Breast epithelium (tissue), 3 donors: ENCODE measurements around the gene NPY1R.

ENCODE experiments used
- POLR2A ChIP-seq: fragments of 450-650 bp; IDR thresholded peaks from one replicate; pipeline ENCODE4 v1.6.1; 2016; ENCODE audit warnings: antibody characterized with exemption, mild to moderate bottlenecking, moderate library complexity
- POLR2AphosphoS5 ChIP-seq, 3 donors: sonication (generic); formaldehyde crosslinking; IDR thresholded peaks; one replicate each; pipeline ENCODE4 v1.6.1; 2017; ENCODE audit warnings: antibody characterized with exemption in 3 of 3
- TF ChIP-seq, protein P1 (sequence below), 3 donors: fragments of 450-650 bp; IDR thresholded peaks; one replicate each; pipeline ENCODE4 v1.5.1; 2016 to 2017; ENCODE audit warnings: antibody characterized with exemption in 3 of 3, mild to moderate bottlenecking in 3 of 3, moderate library complexity in 3 of 3

DNA sequence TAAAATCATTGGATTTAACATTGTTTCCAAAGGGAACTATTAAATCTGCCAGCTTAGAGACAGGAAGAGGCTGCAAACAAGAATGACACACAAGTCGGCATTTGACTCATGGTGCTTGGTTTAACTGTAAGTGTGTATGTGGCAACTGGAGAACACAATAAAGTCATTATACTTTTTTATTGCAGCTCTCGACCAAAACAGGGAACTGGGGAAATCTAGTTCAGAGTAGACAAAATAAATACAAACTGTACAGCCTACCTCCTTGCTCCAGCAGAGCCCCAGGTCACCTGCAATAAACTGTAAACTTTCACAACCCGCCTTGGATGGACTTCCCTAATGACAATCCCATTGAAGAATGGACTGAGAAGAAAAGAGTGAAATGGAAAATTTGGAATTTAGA lies 35.3 kb upstream of the NPY1R start:
- TF ChIP-seq, protein P1, sequence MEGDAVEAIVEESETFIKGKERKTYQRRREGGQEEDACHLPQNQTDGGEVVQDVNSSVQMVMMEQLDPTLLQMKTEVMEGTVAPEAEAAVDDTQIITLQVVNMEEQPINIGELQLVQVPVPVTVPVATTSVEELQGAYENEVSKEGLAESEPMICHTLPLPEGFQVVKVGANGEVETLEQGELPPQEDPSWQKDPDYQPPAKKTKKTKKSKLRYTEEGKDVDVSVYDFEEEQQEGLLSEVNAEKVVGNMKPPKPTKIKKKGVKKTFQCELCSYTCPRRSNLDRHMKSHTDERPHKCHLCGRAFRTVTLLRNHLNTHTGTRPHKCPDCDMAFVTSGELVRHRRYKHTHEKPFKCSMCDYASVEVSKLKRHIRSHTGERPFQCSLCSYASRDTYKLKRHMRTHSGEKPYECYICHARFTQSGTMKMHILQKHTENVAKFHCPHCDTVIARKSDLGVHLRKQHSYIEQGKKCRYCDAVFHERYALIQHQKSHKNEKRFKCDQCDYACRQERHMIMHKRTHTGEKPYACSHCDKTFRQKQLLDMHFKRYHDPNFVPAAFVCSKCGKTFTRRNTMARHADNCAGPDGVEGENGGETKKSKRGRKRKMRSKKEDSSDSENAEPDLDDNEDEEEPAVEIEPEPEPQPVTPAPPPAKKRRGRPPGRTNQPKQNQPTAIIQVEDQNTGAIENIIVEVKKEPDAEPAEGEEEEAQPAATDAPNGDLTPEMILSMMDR (IDR thresholded peaks at IDR 0.05), result no peak
- TF ChIP-seq POLR2AphosphoS5 (IDR thresholded peaks at IDR 0.05), result no peak
- no peak for TF ChIP-seq POLR2A
